ENCODE results near the gene TIGD2. TPM values are rescaled to one million over a fixed set of nuclear protein-coding genes. Genes with fewer than 3 reads are reported as not detected.

TIGD2 gene
- total RNA-seq, 1 experiment from 2014 or later: 3.6 TPM

DNA sequence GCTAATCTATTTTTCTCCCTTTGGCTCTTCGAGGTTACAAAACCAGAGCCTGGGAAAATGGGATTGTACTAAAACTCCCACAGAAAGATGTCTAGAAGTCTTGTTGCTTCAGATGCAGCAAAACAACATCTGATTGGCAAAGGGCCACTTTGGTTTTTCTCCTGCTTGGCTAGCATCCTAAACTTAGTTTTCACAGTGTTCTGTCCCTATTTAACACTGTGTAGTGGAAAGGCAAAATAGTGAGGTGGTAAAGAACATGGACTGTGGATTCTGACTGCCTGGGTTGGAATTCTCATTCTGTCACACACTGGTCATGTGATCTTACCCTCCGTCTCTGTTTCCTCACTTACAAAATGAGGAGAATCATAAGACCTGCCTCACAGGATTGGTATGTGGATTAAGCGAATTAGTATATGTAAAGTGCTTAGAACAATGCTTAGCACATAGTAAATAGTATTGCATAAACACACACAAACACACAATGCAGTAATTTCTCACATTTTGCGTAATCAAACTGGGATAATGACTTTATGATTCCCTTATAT, 23.5 kb downstream of the TIGD2 start:
- ChIA-PET CTCF (no interaction called here), POLR2A (no interaction called here)
- no peaks in the 10 kb centered on the region for H3K9me3 ChIP-seq (ENCODE audit: control insufficient read depth, insufficient read depth, low read depth, low read length)
- no peaks in the 10 kb centered on the region for H3K36me3 ChIP-seq (ENCODE audit: control insufficient read depth, insufficient read depth, low read length)
- DNase-seq (ENCODE audit: low read depth, low spot score) (no peak), ATAC-seq (no peak)
- H3K4me1 ChIP-seq (ENCODE audit: control insufficient read depth, insufficient read depth, low read length): no peaks in the 10 kb centered on the region
- intact Hi-C loops (cut with micrococcal nuclease; ENCODE audit: unreplicated experiment): no loop called here
- in situ Hi-C loops (cut with HindIII; ENCODE audit: low pct_unique_long_range_greater_than_20kb, low sequenced_read_pairs): no loop called here
- H3K27me3 ChIP-seq (ENCODE audit: control insufficient read depth, insufficient read depth, low read length): no peaks in the 10 kb centered on the region
- no peak overlapping the region for H3K4me3 ChIP-seq (ENCODE audit: low read depth in 2 of 2, low read length in 2 of 2)
- TF ChIP-seq, protein P1, sequence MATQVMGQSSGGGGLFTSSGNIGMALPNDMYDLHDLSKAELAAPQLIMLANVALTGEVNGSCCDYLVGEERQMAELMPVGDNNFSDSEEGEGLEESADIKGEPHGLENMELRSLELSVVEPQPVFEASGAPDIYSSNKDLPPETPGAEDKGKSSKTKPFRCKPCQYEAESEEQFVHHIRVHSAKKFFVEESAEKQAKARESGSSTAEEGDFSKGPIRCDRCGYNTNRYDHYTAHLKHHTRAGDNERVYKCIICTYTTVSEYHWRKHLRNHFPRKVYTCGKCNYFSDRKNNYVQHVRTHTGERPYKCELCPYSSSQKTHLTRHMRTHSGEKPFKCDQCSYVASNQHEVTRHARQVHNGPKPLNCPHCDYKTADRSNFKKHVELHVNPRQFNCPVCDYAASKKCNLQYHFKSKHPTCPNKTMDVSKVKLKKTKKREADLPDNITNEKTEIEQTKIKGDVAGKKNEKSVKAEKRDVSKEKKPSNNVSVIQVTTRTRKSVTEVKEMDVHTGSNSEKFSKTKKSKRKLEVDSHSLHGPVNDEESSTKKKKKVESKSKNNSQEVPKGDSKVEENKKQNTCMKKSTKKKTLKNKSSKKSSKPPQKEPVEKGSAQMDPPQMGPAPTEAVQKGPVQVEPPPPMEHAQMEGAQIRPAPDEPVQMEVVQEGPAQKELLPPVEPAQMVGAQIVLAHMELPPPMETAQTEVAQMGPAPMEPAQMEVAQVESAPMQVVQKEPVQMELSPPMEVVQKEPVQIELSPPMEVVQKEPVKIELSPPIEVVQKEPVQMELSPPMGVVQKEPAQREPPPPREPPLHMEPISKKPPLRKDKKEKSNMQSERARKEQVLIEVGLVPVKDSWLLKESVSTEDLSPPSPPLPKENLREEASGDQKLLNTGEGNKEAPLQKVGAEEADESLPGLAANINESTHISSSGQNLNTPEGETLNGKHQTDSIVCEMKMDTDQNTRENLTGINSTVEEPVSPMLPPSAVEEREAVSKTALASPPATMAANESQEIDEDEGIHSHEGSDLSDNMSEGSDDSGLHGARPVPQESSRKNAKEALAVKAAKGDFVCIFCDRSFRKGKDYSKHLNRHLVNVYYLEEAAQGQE (IDR thresholded peaks at IDR 0.05; ENCODE audit: insufficient read depth in 1 of 2, low read depth in 2 of 2, low read length in 1 of 2): no peak
- TF ChIP-seq SIN3A (IDR thresholded peaks at IDR 0.05; ENCODE audit: borderline replicate concordance, insufficient read depth, low read depth, low read length) (no peak), TCF7L2 (IDR thresholded peaks at IDR 0.05; ENCODE audit: low read depth, low read length) (no peak), POLR2AphosphoS5 (IDR thresholded peaks at IDR 0.05; ENCODE audit: low read depth, low read length) (no peak)
- TF ChIP-seq, protein P2, sequence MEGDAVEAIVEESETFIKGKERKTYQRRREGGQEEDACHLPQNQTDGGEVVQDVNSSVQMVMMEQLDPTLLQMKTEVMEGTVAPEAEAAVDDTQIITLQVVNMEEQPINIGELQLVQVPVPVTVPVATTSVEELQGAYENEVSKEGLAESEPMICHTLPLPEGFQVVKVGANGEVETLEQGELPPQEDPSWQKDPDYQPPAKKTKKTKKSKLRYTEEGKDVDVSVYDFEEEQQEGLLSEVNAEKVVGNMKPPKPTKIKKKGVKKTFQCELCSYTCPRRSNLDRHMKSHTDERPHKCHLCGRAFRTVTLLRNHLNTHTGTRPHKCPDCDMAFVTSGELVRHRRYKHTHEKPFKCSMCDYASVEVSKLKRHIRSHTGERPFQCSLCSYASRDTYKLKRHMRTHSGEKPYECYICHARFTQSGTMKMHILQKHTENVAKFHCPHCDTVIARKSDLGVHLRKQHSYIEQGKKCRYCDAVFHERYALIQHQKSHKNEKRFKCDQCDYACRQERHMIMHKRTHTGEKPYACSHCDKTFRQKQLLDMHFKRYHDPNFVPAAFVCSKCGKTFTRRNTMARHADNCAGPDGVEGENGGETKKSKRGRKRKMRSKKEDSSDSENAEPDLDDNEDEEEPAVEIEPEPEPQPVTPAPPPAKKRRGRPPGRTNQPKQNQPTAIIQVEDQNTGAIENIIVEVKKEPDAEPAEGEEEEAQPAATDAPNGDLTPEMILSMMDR (IDR thresholded peaks at IDR 0.05): no peak
- BruUV-seq (replicated peaks): no TSS peak
- no peak overlapping the region for H3K27ac ChIP-seq (ENCODE audit: low read length)

DNA sequence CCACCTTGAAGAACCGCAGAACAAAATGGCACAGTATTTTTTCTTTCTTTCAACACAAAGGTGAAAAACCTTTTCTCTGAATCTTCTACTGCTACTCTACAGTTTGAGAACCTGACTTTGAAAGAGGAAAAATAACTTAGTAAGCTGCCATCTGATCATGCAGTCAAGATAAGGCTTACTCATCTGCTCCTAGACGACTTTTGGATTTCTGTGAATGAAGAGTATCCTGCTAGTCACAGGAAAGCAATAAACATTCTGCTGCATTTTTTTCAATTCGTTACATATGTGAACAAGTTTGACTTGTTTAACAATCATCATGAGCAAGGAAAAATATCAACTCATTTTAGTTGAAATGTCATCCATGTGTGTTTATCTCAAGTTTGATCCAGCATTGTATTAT, 25.2 kb downstream of the TIGD2 start:
- Histone ChIP-seq H3K4me1 (ENCODE audit: control insufficient read depth, insufficient read depth, low read length) (no peaks in the 10 kb centered on the region), H3K9me3 (ENCODE audit: control insufficient read depth, insufficient read depth, low read depth, low read length) (no peaks in the 10 kb centered on the region), H3K36me3 (ENCODE audit: control insufficient read depth, insufficient read depth, low read length) (no peaks in the 10 kb centered on the region), H3K27ac (ENCODE audit: low read length) (no peak overlapping the region), H3K4me3 (ENCODE audit: low read depth in 2 of 2, low read length in 2 of 2) (no peak overlapping the region), H3K27me3 (ENCODE audit: control insufficient read depth, insufficient read depth, low read length) (no peaks in the 10 kb centered on the region)
- ChIA-PET CTCF (no interaction called here), POLR2A (no interaction called here)
- DNase-seq (ENCODE audit: low read depth, low spot score) (no peak), ATAC-seq (no peak)
- no TSS peak for BruUV-seq (replicated peaks)
- in situ Hi-C loops (cut with HindIII; ENCODE audit: low pct_unique_long_range_greater_than_20kb, low sequenced_read_pairs): no loop called here
- intact Hi-C loops (cut with micrococcal nuclease; ENCODE audit: unreplicated experiment): no loop called here
- TF ChIP-seq POLR2AphosphoS5 (IDR thresholded peaks at IDR 0.05; ENCODE audit: low read depth, low read length): no peak
- no peak for TF ChIP-seq TCF7L2 (IDR thresholded peaks at IDR 0.05; ENCODE audit: low read depth, low read length)
- no peak for TF ChIP-seq SIN3A (IDR thresholded peaks at IDR 0.05; ENCODE audit: borderline replicate concordance, insufficient read depth, low read depth, low read length)
- TF ChIP-seq, protein P2 (IDR thresholded peaks at IDR 0.05): no peak
- TF ChIP-seq, protein P1 (IDR thresholded peaks at IDR 0.05; ENCODE audit: insufficient read depth in 1 of 2, low read depth in 2 of 2, low read length in 1 of 2): no peak
